Heart left ventricle (tissue), 13 donors: Measurements from ENCODE around the gene BTBD18.

Source experiments
- CTCF ChIP-seq, 12 donors: fragments of 200-600 bp; sonication (generic) in 4 of 12; IDR thresholded peaks; one replicate each; pipeline versions ENCODE4 v1.5.0 to v1.8.0; 2018 to 2022; ENCODE audit warnings: antibody characterized with exemption in 12 of 12, mild to moderate bottlenecking in 5 of 12
- POLR2A ChIP-seq, 2 donors: fragments of 450-650 bp; IDR thresholded peaks; one replicate each; pipeline ENCODE4 v1.6.1; 2017; ENCODE audit warnings: antibody characterized with exemption in 2 of 2, mild to moderate bottlenecking in 2 of 2, moderate library complexity in 2 of 2
- donor health status: ischemic (EF 13 %, LVEDD 7.1; RV severe dilation, severe dysfunction).
- donor health status: DM: no; HTN: yes; CAD: no.
- donor health status: DM: no; HTN: no; CAD: no.
- donor health status: ischemic (EF 25% LVEDD 6.9; RV normal size, moderate dysfunction).
- donor health status: ischemic (EF 25% LVEDD 5.7; RV mildly dilated, moderate dysfunction).
- donor health status: ischemic (EF 35%, LVEDD 5.7; RV mildly dilated, moderate dysfunction).
- donor health status: nonischemic (EF 11% LVEDD 7.7; RV severe dilation, severe dysfunction).
- donor health status: DM: yes; HTN: yes; CAD: no.
- donor health status: PGD.
- donor health status: ischemic (EF 29% LVEDD 5.4; RV normal size, mild dysfunction).
- donor health status: nonischemic (EF 23%, LVEDD 6.1; RV moderate dilation, normal function).

GRCh38 chr11:57787006-57787604 is 35.5 kb upstream of the BTBD18 start:
- TF ChIP-seq POLR2A (IDR thresholded peaks at IDR 0.05) (no peak), CTCF (IDR thresholded peaks at IDR 0.05) (no peak)
